ENCODE data around the gene DCAF10.
A peak's percentile ranks its signal among the peaks of the same experiment; 100 is the strongest.
"Not testable (repeated sequence)": the region's sequence is repeated elsewhere in the genome, so short reads cannot be mapped to it uniquely, and the experiment has no call there.

Gene DCAF10

GRCh38 chr9:37906312-37907239 is 106.0 kb downstream of the DCAF10 start:
- DNase-seq (ENCODE audit: low read depth in 4 of 4, low spot score in 1 of 4): no peak

- no peak for DNase-seq (ENCODE audit: low read depth in 4 of 4, low spot score in 1 of 4)
Observed at GRCh38 chr9:37908283-37908682, 107.7 kb downstream of the DCAF10 start.

- no peak for DNase-seq (ENCODE audit: low read depth in 4 of 4, low spot score in 1 of 4)
Observed at GRCh38 chr9:37908698-37909186, 108.1 kb downstream of the DCAF10 start.

GRCh38 chr9:37909326-37909725 is 108.7 kb downstream of the DCAF10 start:
- DNase-seq (ENCODE audit: low read depth in 4 of 4, low spot score in 1 of 4): no peak

- not testable (repeated sequence) for DNase-seq (ENCODE audit: low read depth in 4 of 4, low spot score in 1 of 4)
Observed at GRCh38 chr9:37909836-37910235, 109.2 kb downstream of the DCAF10 start.

- DNase-seq (ENCODE audit: low read depth in 4 of 4, low spot score in 1 of 4): no peak
Observed at GRCh38 chr9:37910271-37910670, 109.7 kb downstream of the DCAF10 start.

GRCh38 chr9:37911271-37911681 is 110.7 kb downstream of the DCAF10 start:
- DNase-seq (ENCODE audit: low read depth in 4 of 4, low spot score in 1 of 4): no peak

GRCh38 chr9:37913480-37914153 is 113.0 kb downstream of the DCAF10 start:
- DNase-seq (ENCODE audit: low read depth in 4 of 4, low spot score in 1 of 4): peak; percentile 67 to 79 (median 71)

GRCh38 chr9:37914154-37914551 is 113.6 kb downstream of the DCAF10 start:
- DNase-seq (ENCODE audit: low read depth in 4 of 4, low spot score in 1 of 4): no peak

- DNase-seq (ENCODE audit: low read depth in 4 of 4, low spot score in 1 of 4): no peak
Observed at GRCh38 chr9:37914701-37915358, 114.2 kb downstream of the DCAF10 start.

GRCh38 chr9:37915911-37916470 is 115.4 kb downstream of the DCAF10 start:
- no peak for DNase-seq (ENCODE audit: low read depth in 4 of 4, low spot score in 1 of 4)

- DNase-seq (ENCODE audit: low read depth in 4 of 4, low spot score in 1 of 4): no peak
Observed at GRCh38 chr9:37916471-37917312, 116.1 kb downstream of the DCAF10 start.
